Right lobe of liver (tissue), 4 donors: ENCODE measurements around the gene PRRX1.

Experiments used
- POLR2A ChIP-seq: fragments of 450-650 bp; IDR thresholded peaks from one replicate; pipeline ENCODE4 v1.6.1; 2017; ENCODE audit warnings: antibody characterized with exemption, mild to moderate bottlenecking
- TF ChIP-seq, protein P1 (sequence below), 4 donors: fragments of 200-600 bp in 3 of 4; fragments of 450-650 bp in 1 of 4; IDR thresholded peaks; one replicate each; pipeline versions ENCODE4 v1.5.1 to v1.8.0; 2016 to 2022; ENCODE audit warnings: antibody characterized with exemption in 4 of 4, mild to moderate bottlenecking in 2 of 4
- donor health status: DM: no; HTN: no; CAD: no.
- donor health status: DM: no; HTN: no; CAD: no.
- donor health status: DM: no; HTN: yes; CAD: no.

DNA sequence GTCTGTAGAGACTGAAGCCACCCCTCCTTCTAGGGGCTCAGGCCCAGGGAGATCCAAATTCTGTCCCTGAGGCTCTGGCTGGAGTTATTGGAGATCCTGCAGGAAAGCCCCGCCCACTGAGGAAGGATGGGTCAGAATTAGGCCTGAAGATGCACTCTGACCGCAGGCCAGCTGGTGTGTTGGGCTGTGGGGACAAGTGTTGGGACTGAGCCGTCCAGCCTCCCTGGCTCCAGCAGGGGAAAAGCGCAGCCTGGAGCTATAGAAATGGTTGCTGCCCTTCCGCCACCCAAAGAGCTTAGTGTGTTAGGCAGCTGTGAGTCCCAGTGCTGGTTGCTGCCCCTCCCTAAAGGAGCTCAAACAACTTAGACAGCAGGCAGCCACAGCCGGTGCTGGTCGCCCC is 33.0 kb upstream of the PRRX1 start:
- no peak for TF ChIP-seq POLR2A
- TF ChIP-seq, protein P1, sequence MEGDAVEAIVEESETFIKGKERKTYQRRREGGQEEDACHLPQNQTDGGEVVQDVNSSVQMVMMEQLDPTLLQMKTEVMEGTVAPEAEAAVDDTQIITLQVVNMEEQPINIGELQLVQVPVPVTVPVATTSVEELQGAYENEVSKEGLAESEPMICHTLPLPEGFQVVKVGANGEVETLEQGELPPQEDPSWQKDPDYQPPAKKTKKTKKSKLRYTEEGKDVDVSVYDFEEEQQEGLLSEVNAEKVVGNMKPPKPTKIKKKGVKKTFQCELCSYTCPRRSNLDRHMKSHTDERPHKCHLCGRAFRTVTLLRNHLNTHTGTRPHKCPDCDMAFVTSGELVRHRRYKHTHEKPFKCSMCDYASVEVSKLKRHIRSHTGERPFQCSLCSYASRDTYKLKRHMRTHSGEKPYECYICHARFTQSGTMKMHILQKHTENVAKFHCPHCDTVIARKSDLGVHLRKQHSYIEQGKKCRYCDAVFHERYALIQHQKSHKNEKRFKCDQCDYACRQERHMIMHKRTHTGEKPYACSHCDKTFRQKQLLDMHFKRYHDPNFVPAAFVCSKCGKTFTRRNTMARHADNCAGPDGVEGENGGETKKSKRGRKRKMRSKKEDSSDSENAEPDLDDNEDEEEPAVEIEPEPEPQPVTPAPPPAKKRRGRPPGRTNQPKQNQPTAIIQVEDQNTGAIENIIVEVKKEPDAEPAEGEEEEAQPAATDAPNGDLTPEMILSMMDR (IDR thresholded peaks at IDR 0.05), result no peak
